ENCODE data around the gene ZNF143.

Gene ZNF143

GRCh38 chr11:9577556-9577955, 116.7 kb downstream of the ZNF143 start:
- peaks cover 30% of the 10 kb centered on the region for H3K4me1 ChIP-seq (ENCODE audit: insufficient read depth, low read length)
- peaks cover 66% of the 10 kb centered on the region for H3K36me3 ChIP-seq (ENCODE audit: insufficient read depth, low read length)

More at GRCh38 chr11:9577556-9577955, 116.7 kb downstream of the ZNF143 start:
- no peaks in the 10 kb centered on the region for H3K27me3 ChIP-seq (ENCODE audit: insufficient read depth, low read length)
- H3K4me3 ChIP-seq (ENCODE audit: low read length) = peak overlapping the region; percentile 87
- H3K9me3 ChIP-seq (ENCODE audit: low read length) = no peaks in the 10 kb centered on the region
- H2AFZ ChIP-seq (ENCODE audit: low read depth, low read length) = no peak overlapping the region

All from neuron (in vitro differentiated cells).